ENCODE measurements around the gene HLA-DPB1.

The HLA-DPB1 gene

GRCh38 chr6:33088258-33088930, 12.6 kb downstream of the HLA-DPB1 start:
- DNase-seq (ENCODE audit: extremely low spot score) = no peak
- ChIA-PET CTCF (interaction anchor here (0.6 kb wide), 1 partner anchor 544 kb away, joined by 3 read pairs; no protein-coding TSS in a partner anchor), POLR2A (interaction anchor here (0.6 kb wide), 1 partner anchor 296 kb away, joined by 3 read pairs; no protein-coding TSS in a partner anchor)
- no peak for TF ChIP-seq FOXK2 (IDR thresholded peaks at IDR 0.05)
- TF ChIP-seq NFRKB (IDR thresholded peaks at IDR 0.05) = no peak
- TF ChIP-seq ELF4 (IDR thresholded peaks at IDR 0.05) = no peak
- TF ChIP-seq TARDBP (IDR thresholded peaks at IDR 0.05) = no peak
- TF ChIP-seq CTBP1 (IDR thresholded peaks at IDR 0.05; ENCODE audit: borderline replicate concordance) = no peak
- no peak for TF ChIP-seq ARNT (IDR thresholded peaks at IDR 0.05)
- no peak for TF ChIP-seq FOXM1 (IDR thresholded peaks at IDR 0.05; ENCODE audit: borderline replicate concordance)
- TF ChIP-seq FOXA1 (IDR thresholded peaks at IDR 0.05) = no peak
- TF ChIP-seq PKNOX1 (IDR thresholded peaks at IDR 0.05) = no peak
- TF ChIP-seq ZNF384 (IDR thresholded peaks at IDR 0.05) = no peak
- no peak for TF ChIP-seq LEF1 (IDR thresholded peaks at IDR 0.05; ENCODE audit: borderline replicate concordance)
- TF ChIP-seq SUZ12 (IDR thresholded peaks at IDR 0.05) = no peak
- TF ChIP-seq SP1 (IDR thresholded peaks at IDR 0.05) = no peak
- no peak for TF ChIP-seq L3MBTL2 (conservative IDR thresholded peaks at IDR 0.05)
- TF ChIP-seq HDGF (IDR thresholded peaks at IDR 0.05; ENCODE audit: borderline replicate concordance) = no peak
- TF ChIP-seq BHLHE40 (IDR thresholded peaks at IDR 0.05; ENCODE audit: borderline replicate concordance) = no peak

GRCh38 chr6:33088931-33089620, 13.3 kb downstream of the HLA-DPB1 start:
- DNase-seq (ENCODE audit: extremely low spot score) = no peak
- ChIA-PET POLR2A (interaction anchor here (0.6 to 1.5 kb wide), 3 partner anchors 8 to 295 kb away, joined by 3 read pairs; no protein-coding TSS in a partner anchor), CTCF (no interaction called here)
- TF ChIP-seq ZNF384 (IDR thresholded peaks at IDR 0.05) = no peak
- TF ChIP-seq FOXA1 (IDR thresholded peaks at IDR 0.05) = no peak
- TF ChIP-seq SUZ12 (IDR thresholded peaks at IDR 0.05) = no peak
- TF ChIP-seq PKNOX1 (IDR thresholded peaks at IDR 0.05) = no peak
- TF ChIP-seq ELF4 (IDR thresholded peaks at IDR 0.05) = no peak
- no peak for TF ChIP-seq L3MBTL2 (conservative IDR thresholded peaks at IDR 0.05)
- TF ChIP-seq BHLHE40 (IDR thresholded peaks at IDR 0.05; ENCODE audit: borderline replicate concordance) = no peak
- TF ChIP-seq FOXM1 (IDR thresholded peaks at IDR 0.05; ENCODE audit: borderline replicate concordance) = no peak
- TF ChIP-seq CTBP1 (IDR thresholded peaks at IDR 0.05; ENCODE audit: borderline replicate concordance) = no peak
- no peak for TF ChIP-seq FOXK2 (IDR thresholded peaks at IDR 0.05)
- TF ChIP-seq ARNT (IDR thresholded peaks at IDR 0.05) = no peak
- no peak for TF ChIP-seq NFRKB (IDR thresholded peaks at IDR 0.05)
- TF ChIP-seq SP1 (IDR thresholded peaks at IDR 0.05) = no peak

DNA sequence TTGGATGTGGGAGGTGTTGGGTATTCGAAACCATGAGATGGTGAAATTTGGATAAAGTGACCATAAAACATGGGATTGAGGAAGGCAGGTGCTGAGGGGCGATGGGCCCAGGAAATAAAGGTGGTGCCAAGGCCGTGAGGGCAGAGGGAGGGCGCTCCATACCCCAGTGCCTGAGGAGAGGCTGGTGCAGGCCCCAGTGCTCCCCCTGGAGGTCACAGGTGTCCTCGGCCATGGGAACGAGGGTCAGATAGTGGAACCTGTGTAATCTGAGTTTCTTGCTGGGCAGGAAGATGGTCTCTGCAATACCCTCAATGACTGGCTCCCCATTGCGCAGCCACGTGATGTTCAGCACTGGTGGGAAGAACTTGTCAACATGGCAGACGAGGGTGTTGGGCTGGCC, 16.2 kb downstream of the HLA-DPB1 start:
- CTCF ChIA-PET = no interaction called here
- peak; percentile 55 for DNase-seq (ENCODE audit: extremely low spot score)
- POLR2A ChIA-PET = no interaction called here
- TF ChIP-seq FOXA1 (IDR thresholded peaks at IDR 0.05) (no peak), SUZ12 (IDR thresholded peaks at IDR 0.05) (no peak), ELF4 (IDR thresholded peaks at IDR 0.05) (no peak), NFRKB (IDR thresholded peaks at IDR 0.05) (no peak), BHLHE40 (IDR thresholded peaks at IDR 0.05; ENCODE audit: borderline replicate concordance) (no peak), TARDBP (IDR thresholded peaks at IDR 0.05) (no peak)

DNA sequence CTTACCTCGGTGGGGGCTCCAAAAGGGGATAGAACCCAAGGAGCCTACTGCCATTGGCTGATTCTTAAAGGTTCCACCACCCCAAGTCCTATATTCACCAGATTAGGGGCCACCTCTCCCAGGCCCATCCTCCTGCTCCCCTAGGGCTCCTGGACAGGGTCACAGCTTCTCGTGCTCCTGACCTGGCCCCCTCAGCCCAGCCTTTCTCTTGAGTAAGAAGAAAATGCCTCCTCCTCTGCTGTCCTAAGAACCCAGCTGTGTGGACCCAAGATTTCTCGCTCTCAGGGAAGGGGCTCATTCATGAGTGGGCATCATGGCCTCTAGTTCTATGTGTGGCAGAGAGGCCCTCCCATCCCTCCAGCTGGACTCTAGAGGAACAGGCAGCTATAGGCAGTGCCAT, 16.6 kb downstream of the HLA-DPB1 start:
- no peak for DNase-seq (ENCODE audit: extremely low spot score)
- POLR2A ChIA-PET = no interaction called here
- TF ChIP-seq FOXA1 (IDR thresholded peaks at IDR 0.05) = no peak
- no peak for TF ChIP-seq SP1 (IDR thresholded peaks at IDR 0.05)
- TF ChIP-seq ZNF384 (IDR thresholded peaks at IDR 0.05) = no peak
- TF ChIP-seq ARNT (IDR thresholded peaks at IDR 0.05) = no peak
- no peak for TF ChIP-seq FOXK2 (IDR thresholded peaks at IDR 0.05)
- TF ChIP-seq ELF4 (IDR thresholded peaks at IDR 0.05) = no peak
- no peak for TF ChIP-seq NFRKB (IDR thresholded peaks at IDR 0.05)
- no peak for TF ChIP-seq PKNOX1 (IDR thresholded peaks at IDR 0.05)
- CTCF ChIA-PET = no interaction called here

GRCh38 chr6:33093855-33094254, 18.1 kb downstream of the HLA-DPB1 start:
- no peak for TF ChIP-seq SP1 (IDR thresholded peaks at IDR 0.05)
- no peak for TF ChIP-seq L3MBTL2 (conservative IDR thresholded peaks at IDR 0.05)
- no peak for TF ChIP-seq TARDBP (IDR thresholded peaks at IDR 0.05)
- no peak for TF ChIP-seq FOXK2 (IDR thresholded peaks at IDR 0.05)
- no peak for TF ChIP-seq ARNT (IDR thresholded peaks at IDR 0.05)
- no peak for TF ChIP-seq NFRKB (IDR thresholded peaks at IDR 0.05)
- no peak for TF ChIP-seq FOXM1 (IDR thresholded peaks at IDR 0.05; ENCODE audit: borderline replicate concordance)
- no peak for TF ChIP-seq ELF4 (IDR thresholded peaks at IDR 0.05)
- TF ChIP-seq CTBP1 (IDR thresholded peaks at IDR 0.05; ENCODE audit: borderline replicate concordance) = no peak
- TF ChIP-seq SUZ12 (IDR thresholded peaks at IDR 0.05) = no peak
- TF ChIP-seq FOXA1 (IDR thresholded peaks at IDR 0.05) = no peak
- TF ChIP-seq LEF1 (IDR thresholded peaks at IDR 0.05; ENCODE audit: borderline replicate concordance) = no peak
- no peak for TF ChIP-seq ZNF384 (IDR thresholded peaks at IDR 0.05)
- TF ChIP-seq BHLHE40 (IDR thresholded peaks at IDR 0.05; ENCODE audit: borderline replicate concordance) = no peak
- no peak for TF ChIP-seq PKNOX1 (IDR thresholded peaks at IDR 0.05)
- no peak for TF ChIP-seq HDGF (IDR thresholded peaks at IDR 0.05; ENCODE audit: borderline replicate concordance)
- POLR2A ChIA-PET = no interaction called here
- DNase-seq (ENCODE audit: extremely low spot score) = no peak
- CTCF ChIA-PET = no interaction called here

Data from HEK293T (cell line).